GM21423 (cell line): ENCODE data around the gene PFKP.
"Not testable (repeated sequence)": the region's sequence is repeated elsewhere in the genome, so short reads cannot be mapped to it uniquely, and the experiment has no call there.

Experiments
- ATAC-seq: cut with Tn5 transposase; IDR thresholded peaks from one replicate; pipeline ENCODE4 v1.9.1; 2021; ENCODE audit warnings: mild to moderate bottlenecking, moderate library complexity; ENCODE audit not compliant: unreplicated experiment

The PFKP gene

DNA sequence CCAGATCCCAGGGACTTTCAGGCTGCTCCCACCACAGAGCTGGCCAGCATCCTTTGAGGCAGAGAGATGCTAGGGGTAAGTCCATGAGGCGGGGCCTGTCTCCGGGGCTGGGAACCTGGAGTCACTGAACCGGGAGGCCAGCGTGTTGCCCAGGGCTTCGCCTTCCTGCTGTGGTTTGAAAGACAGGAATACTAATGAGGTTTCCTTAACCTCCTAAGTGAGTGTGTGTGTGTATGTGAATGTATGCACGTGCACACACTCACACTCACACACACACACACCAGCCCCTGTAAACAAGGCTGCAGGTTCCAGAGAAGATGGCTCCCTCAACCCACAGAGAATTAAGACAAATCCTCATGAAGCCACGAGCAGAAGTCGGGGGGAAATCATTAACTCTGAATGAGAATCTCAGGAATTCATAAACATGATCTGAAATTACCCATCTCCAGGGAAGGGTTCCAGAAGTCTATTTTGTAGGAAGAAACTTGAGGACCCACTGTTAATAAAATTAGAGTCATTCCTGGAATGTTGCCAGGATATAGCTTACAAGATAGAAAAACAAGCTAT is 20.3 kb upstream of the PFKP start:
- ATAC-seq: no peak

DNA sequence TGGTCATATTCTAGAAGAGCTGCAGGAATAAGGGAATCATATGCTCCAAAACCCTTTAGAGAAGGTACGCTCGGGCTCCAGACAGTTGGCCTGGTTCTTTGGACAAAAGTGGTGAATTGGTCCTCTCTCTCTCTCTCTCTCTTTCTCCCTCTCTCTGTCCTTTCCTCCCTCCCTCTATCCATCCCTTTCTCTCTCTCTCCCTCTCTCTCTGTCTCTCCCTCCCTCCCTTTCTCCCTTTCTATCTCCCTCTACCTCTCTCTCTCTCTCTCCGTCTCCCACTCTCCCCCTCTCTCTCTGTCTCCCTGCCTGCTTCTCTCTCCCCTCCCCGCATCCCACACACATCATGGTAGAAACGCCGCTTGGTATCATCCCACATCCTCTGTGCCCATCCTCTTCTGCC is 19.8 kb upstream of the PFKP start:
- no peak for ATAC-seq

DNA sequence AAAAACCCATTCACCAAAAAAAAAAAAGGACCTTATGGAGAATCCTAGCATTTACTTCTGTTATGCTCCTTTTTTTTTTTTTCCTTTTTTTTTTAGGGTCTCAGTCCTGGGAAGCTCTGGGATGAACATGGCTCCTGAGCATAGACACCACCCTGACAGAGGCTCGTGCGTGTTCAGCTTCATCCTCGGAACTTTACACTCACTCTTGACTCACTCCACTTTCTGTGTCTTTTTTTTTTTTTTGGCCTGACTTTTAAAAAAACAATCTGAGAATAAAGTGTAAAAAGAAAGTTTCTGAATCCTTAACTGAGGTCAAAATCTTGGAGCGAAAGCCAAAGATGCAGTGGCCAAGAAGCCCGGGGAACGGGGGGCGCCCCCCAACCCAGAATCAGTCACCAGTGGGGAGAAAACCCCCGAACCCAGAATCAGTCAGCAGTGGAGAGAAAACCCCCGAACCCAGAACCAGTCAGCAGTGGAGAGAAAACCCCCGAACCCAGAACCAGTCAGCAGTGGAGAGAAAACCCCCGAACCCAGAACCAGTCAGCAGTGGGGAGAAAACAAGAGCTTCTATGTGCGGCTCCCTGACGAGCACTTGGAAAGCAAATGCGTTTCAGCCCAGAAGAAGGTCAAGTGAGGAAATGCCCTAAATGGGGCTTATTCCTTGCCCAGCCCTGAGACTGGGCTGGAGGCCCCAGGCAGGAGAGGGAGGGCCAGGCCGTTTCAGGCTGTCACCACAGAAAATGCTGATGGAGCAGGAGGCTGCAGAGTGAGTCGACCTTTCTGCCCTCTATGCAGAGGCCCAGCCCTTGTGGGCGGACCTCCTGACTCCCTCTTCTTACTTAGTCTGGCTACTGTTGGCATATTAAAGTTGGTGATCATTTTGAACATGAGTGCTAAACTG is 19.0 kb upstream of the PFKP start:
- no peak for ATAC-seq

DNA sequence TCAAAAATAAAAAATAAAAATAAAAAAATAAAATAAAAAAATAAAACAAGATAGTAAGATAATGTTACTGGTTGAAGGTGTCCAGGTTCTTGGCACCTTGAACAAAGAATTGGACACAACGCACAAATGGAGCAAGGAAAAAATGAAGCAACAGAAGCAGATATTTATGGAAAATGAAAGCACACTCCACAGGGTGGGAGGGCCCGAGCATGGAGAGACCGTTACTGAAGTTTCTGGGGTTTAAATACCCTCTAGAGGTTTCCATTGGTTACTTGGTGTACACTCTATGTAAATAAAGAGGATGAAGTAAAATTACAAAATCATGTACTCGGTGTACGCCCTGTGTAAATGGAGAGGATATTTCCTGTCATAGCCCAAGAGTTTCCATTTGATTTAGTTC is 15.7 kb upstream of the PFKP start:
- no peak for ATAC-seq

DNA sequence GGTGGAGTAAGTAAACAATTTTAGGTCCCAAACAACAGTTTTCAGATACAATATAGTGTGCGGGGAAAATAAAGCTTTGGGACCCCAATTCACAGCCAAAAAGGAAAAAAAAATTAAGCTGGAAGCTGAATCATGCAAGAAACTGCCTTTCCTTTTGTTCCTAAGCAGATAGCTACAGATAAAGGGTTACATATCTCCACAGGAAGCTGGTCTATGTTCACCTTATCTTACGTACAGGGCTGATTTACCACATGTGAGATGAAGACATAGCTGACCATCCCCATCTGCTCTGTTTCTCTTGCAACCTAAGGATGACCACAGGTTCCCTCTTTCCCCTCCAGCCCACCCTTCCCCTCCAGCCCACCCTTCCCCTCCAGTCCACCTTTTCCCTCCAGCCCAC is 14.2 kb upstream of the PFKP start:
- ATAC-seq: no peak

DNA sequence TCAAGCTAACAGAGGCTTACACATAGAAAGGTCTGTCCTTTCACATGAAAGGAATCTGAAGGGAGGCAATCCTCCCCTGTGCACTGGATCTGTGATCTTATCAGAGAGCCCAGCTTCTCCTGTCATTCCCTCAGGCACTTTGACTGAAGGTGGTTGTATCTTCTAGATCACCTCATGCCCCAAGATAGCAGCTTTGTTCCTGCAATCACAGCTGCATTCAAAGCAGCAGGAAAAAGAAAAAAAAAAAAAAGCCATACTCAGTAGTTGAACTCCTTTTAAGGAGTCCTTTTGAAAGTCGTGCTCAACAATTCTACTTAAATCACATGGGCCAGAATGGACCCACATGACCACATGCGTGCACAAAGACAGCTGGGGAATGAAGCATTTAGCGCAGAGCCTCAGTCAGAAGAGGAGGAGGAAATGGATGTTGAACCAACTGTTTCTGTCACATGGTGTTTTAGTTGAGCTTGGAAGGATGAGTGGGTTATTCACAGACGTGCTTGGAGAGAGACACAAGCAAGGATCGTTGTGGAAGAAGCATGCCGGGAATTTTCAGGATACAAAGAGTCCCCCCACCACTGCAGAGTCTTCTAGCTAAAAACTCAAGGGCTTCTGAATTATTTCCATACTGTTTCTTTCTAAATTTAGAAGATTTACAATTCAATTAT is 13.0 kb upstream of the PFKP start:
- no peak for ATAC-seq

DNA sequence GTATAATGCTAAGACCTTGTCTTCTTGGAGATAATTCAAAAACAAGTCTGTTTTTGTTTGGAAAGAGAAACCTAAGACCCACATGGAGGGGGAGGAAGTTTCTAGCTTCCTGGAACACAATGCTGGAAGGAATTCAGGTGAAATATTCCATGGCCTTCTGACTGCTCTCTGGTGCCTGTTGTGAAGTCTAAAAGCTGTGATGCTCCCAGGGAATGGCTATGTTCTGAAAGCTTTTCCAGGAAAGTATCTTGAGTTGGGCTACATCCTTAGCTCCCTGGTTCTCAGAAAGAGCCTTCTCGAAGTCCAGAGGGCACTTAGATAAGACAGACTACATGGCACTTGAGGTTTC is 12.5 kb upstream of the PFKP start:
- no peak for ATAC-seq

DNA sequence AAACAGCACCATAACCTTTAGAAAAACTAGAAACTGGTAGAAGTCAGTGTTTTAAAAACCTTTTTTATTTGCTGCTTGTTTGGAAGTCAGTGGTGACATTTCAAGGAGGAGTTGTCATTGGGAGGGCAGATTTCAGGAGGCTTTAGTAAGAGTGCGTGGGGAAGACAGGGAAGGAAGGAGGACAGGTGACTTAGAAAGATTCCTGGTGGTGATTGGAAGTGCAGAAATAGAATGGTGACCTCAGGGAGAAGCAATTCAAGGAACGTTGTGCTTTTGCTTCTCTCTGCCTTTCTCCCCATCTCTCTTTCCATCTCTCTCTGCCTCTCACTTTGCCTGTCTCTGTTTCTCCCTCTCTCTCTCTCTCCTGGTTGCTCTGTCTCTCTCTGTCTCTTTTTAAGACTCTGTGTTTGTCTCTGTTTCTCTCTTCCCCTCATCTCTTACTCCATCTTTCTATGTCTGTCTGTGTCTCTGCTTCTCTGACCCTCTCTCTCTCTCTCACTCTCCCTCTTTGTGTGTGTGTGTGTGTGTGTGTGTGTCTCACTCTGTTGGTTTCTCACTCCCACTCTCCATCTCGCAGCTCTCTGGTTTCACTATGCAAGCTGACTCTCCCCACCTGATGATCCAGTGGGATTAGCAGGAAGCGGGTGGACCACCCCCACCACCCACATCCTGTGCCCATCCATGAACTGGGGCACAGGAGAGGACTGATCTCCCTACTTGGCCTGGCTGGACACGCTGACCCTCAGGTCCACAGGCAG is 10.9 kb upstream of the PFKP start:
- no peak for ATAC-seq

DNA sequence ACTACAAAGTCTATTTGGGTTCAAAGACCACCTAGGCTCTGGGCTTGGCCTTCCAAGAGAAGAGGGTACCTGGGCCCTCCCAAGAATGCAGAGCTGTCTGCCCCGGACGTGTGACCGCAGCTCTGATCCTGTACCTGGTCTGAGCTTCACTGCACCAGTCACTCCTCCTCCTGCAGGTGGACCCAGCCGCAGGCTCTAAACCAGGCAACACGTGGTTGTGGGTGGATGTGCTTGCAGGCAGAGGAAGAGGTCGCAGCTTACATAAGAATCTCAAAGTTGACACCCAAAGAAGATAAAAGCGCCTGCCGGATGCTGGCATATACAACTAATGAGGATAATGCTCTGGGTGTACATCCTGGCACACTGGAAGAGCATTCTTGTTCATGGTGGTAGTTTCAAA is 9.4 kb upstream of the PFKP start:
- ATAC-seq: no peak

DNA sequence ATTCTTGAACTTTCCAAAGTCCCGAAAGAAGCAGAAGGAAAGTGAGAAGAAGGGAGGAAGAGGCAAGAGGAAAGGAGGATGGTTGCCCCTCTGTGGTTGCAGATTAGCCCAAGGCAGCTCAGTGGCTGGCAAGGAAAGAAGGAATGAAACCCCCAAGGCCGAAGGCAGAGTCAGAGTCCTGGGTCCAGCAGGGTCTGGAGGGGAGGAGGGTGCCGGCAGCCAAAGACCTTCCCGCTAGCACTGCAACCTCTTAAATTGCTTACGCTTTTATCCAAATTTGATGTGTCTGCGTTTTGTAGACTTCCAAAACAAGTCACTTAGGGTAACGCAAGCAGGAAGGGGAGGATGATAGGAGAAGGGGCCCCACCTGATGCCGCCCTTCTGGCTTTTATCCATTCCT is 7.4 kb upstream of the PFKP start:
- no peak for ATAC-seq

DNA sequence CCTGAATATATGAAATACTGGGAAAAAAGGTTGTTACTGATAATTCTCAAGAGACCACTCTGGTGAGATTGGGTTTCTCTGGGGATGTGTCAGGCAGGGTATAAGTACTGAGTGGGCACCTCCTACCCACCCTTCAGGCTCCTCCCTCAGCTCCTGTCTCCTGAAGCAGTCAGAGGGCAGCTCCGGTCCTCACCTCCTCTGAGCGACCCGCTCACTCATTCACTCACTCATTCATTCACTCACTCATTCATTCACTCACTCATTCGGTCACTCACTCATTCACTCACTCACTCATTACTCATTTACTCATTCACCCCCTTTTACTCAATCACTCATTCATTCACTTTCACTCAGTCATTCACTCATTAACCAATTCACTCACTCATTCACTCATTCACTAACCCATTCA is 6.9 kb upstream of the PFKP start:
- no peak for ATAC-seq

DNA sequence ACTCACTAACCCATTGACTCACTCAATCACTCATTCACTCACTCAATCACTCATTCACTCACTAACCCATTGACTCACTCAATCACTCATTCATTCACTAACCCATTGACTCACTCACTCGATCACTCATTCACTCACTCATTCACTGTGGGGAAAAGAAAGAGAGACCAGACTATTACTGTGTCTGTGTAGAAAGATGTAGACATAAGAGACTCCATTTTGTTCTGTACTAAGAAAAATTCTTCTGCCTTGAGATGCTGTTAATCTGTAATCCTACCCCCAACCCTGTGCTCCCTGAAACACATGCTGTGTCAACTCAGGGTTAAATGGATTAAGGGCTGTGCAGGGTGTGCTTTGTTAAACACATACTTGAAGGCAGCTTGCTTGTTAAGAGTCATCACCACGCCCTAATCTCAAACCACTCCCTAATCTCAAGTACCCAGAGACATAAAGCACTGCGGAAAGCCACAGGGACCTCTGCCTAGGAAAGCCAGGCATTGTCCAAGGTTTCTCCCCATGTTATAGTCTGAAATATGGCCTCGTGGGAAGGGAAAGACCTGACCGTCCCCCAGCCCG is 5.9 kb upstream of the PFKP start:
- ATAC-seq: not testable (repeated sequence)

DNA sequence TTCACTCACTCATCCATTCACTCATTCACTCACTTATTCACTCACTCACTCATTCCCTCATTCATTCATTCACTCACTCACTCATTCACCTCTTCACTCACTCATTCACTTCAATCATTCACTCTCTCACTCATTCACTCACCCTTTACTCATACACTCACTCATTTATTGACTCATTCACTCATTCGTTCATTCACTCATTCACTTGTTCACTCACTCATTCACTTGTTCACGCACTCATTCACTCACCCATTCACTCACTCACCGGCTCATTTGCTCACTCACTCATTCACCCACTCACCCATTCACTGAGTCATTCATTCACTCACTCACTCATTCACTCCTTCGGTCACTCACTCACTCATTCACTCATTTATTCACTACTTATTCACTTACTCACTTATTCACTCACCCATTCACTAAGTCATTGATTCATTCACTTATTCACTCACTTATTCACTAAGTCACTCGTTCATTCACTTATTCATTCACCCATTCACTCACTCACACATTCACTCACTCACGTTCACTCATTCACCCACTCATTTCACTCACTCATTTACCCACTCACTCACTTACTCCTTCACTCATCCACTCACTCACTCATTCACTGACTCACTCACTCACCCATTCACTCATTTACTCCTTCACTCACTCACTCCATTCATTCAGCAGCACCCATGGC is 4.7 kb upstream of the PFKP start:
- no peak for ATAC-seq

DNA sequence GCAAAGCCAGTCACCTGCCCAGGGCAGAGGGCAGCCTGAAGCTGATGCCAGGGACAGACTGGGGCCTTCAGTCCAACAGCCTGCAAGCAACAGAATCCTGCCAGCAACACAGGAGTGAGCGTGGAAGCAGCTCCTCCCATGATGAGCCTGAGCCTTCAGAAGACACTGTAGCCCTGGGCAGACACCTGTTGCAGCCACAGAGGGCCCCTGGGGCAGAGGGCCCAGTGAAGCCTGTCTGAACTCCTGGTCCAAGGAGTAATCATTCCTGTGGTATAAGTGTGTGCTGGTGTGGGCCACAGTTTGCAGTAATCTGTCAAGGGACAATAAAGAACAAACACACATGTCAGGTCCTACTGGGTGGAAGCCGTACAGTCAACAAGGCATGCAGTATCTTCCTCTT is 2.9 kb upstream of the PFKP start:
- no peak for ATAC-seq

DNA sequence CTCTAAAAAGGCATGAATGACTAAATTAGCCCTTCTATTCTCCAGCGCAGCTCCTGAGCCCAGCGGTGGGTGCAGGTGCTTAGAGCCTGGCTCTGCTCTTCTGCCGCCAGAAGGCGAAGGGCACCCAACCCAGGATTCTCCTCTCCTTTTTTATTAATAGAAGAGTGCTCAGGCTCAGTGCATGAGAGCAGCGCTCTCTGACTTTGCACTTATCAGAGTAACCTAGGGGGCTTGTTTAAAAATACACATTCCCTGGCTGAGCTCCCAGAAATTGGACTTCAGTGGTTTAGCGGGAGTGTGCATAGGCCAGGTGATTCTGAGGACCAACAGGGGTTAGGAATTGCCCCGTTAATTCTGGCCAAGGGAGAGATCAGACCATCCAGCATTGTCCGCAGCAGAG is 1.7 kb upstream of the PFKP start:
- ATAC-seq: no peak

DNA sequence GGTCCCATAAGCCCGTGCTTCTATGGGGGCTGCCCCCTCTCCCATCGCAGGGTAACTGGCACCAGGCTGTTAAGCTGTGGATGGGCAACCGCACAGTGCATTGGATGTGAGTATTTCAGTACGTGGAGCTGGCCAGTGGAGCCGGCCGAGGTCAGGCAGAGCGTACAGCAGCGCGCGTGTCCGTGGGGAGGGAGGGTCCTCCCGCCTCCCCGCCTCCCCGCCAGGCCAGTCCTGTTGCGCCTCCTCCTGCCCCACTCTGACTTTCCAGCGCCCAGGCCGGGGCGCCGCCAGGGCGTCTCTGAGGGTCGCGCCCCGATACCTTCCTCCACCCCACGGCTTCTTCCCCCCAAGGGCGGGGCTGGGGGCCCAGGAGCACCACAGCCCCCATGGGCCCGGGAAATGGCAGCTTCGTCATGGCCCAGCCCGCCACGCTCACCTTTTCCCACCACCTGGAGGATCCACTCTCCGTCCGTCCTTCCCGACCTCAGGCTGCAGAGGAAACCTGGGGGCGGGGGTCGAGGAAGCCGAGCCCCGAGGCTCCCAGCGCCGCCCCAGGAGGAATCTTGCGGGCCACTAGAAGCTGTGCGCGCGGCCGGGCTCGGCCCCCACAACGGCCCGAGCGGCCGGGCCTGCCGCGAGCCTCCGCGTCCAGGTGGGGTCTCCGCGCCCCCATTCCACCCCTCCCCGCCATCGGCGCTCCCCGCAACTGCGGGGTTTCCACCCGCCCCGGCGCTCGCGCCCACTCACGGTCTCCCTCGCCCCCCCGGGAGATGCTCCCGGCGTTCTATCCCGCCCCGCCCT is 831 bp upstream of the PFKP start:
- ATAC-seq: no peak

DNA sequence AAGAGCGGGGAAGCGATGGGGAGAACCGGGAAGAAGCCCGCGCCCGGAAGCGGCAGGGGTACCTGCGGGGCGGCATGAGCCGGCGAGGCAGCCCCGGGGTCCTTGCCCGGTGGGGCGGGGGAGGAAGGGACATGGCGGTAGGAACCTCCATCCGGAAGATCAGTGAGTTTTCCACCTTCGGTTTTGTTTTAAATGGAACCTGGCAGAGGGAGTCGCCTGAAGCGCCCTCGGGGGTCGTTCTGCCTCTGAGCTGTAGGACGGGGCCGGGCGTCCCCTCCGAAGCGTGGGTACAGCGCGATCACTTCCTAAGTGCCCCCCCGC is 471 bp downstream of the PFKP start:
- no peak for ATAC-seq

DNA sequence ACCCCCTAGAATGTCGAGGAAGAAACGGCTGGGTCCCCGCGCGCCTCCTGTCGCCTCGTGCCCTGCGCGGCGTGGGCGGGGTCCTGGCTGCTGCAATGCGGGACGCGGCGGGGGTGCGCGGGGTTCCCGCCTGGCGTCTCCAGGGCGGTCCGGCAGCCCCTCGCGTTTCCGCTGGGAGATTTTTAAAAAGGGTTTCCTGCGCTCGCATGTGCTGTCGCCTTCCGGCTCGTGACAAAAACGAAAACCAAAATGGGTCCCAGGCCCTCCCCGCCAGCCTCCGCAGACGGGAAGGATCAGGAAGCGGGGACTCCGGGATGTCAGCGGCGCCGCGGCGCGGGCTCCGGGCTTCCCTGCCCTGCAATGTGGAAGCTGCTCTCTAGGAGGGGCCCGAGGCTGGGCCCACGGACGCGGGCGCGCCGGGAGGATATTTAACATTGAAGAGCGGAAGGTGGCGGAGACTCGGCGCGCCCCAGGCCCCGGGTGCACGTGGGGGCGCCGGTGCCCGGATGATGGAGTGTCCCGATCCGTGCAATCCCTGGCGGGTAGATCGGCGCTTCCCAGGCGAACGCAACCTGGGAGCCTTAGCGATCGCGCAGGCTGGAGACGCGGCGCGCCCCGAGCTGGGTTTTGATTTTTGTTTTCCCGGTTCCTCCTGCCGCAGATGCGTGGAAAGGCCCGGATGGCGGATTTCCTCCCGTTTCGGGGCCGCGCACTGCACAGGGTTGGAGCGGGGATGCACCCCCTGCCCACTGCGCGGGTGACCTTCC is 1.0 kb downstream of the PFKP start:
- ATAC-seq: peak; percentile 32
